HEK293T (cell line): ENCODE data around the gene TRPT1.

Source experiments
- CTCF ChIA-PET: fragments of 350-600 bp; formaldehyde crosslinking; extraction: SDS; loops from one replicate; lab custom pipeline; 2021; ENCODE audit warnings: antibody characterized with exemption, inconsistent platforms; lab: Yijun Ruan, JAX
- POLR2A ChIA-PET: fragments of 350-600 bp; formaldehyde crosslinking; extraction: SDS; loops from one replicate; lab custom pipeline; 2020; ENCODE audit warnings: antibody characterized with exemption, inconsistent platforms; lab: Yijun Ruan, JAX
- DNase-seq: peaks from one replicate; pipeline ENCODE4 v3.0.0; 2012; ENCODE audit warnings: mixed read lengths; ENCODE audit errors: extremely low spot score
- ARNT ChIP-seq: fragments of 450-650 bp; IDR thresholded peaks from 2 replicates; pipeline ENCODE4 v1.6.1; 2017; ENCODE audit warnings: mild to moderate bottlenecking
- BHLHE40 ChIP-seq: fragments of 450-650 bp; IDR thresholded peaks from 2 replicates; pipeline ENCODE4 v1.6.1; 2016; ENCODE audit warnings: mild to moderate bottlenecking, moderate library complexity, borderline replicate concordance
- CTBP1 ChIP-seq: fragments of 450-650 bp; IDR thresholded peaks from 2 replicates; pipeline ENCODE4 v1.6.1; 2016; ENCODE audit warnings: borderline replicate concordance
- ELF4 ChIP-seq: fragments of 450-650 bp; IDR thresholded peaks from 2 replicates; pipeline ENCODE4 v1.6.1; 2017; ENCODE audit warnings: antibody characterized with exemption
- FOXA1 ChIP-seq: fragments of 450-650 bp; IDR thresholded peaks from 2 replicates; pipeline ENCODE4 v1.6.1; 2016; ENCODE audit warnings: mild to moderate bottlenecking
- FOXK2 ChIP-seq: fragments of 450-650 bp; IDR thresholded peaks from 2 replicates; pipeline ENCODE4 v1.6.1; 2016; ENCODE audit warnings: mild to moderate bottlenecking
- FOXM1 ChIP-seq: fragments of 450-650 bp; IDR thresholded peaks from 2 replicates; pipeline ENCODE4 v1.6.1; 2017; ENCODE audit warnings: mild to moderate bottlenecking, borderline replicate concordance
- HDGF ChIP-seq: fragments of 450-650 bp; IDR thresholded peaks from 2 replicates; pipeline ENCODE4 v1.6.1; 2017; ENCODE audit warnings: antibody characterized with exemption, borderline replicate concordance
- L3MBTL2 ChIP-seq: fragments of 450-650 bp; conservative IDR thresholded peaks from 2 replicates; pipeline ENCODE4 v1.6.1; 2016; ENCODE audit warnings: mild to moderate bottlenecking
- LEF1 ChIP-seq: fragments of 450-650 bp; IDR thresholded peaks from 2 replicates; pipeline ENCODE4 v1.6.1; 2017; ENCODE audit warnings: mild to moderate bottlenecking, borderline replicate concordance
- NFRKB ChIP-seq: fragments of 450-650 bp; IDR thresholded peaks from 2 replicates; pipeline ENCODE4 v1.6.1; 2016; ENCODE audit warnings: mild to moderate bottlenecking, moderate library complexity
- PKNOX1 ChIP-seq: fragments of 450-650 bp; IDR thresholded peaks from 2 replicates; pipeline ENCODE4 v1.6.1; 2016
- SP1 ChIP-seq: fragments of 450-650 bp; IDR thresholded peaks from 2 replicates; pipeline ENCODE4 v1.6.1; 2017
- SUZ12 ChIP-seq: fragments of 450-650 bp; IDR thresholded peaks from 2 replicates; pipeline ENCODE4 v1.6.1; 2016; ENCODE audit warnings: mild to moderate bottlenecking
- TARDBP ChIP-seq: fragments of 450-650 bp; IDR thresholded peaks from 2 replicates; pipeline ENCODE4 v1.6.1; 2016
- ZNF384 ChIP-seq: fragments of 450-650 bp; IDR thresholded peaks from 2 replicates; pipeline ENCODE4 v1.6.1; 2016

Gene TRPT1

GRCh38 chr11:64196626-64197025 lies 29.4 kb downstream of the TRPT1 start:
- POLR2A ChIA-PET, result interaction anchor here (2.1 kb wide), 1 partner anchor 11 kb away, joined by 9 read pairs; the partner anchor contains the start of gene STIP1
- DNase-seq, result no peak
- CTCF ChIA-PET, result no interaction called here
- no peak for TF ChIP-seq L3MBTL2
- no peak for TF ChIP-seq CTBP1
- TF ChIP-seq BHLHE40, result no peak
- TF ChIP-seq ARNT, result no peak
- no peak for TF ChIP-seq ZNF384
- TF ChIP-seq FOXM1, result no peak
- TF ChIP-seq NFRKB, result no peak
- TF ChIP-seq PKNOX1, result no peak
- TF ChIP-seq ELF4, result no peak
- no peak for TF ChIP-seq LEF1
- TF ChIP-seq SUZ12, result no peak
- no peak for TF ChIP-seq SP1
- TF ChIP-seq HDGF, result no peak
- TF ChIP-seq FOXA1, result no peak
- no peak for TF ChIP-seq FOXK2

GRCh38 chr11:64192434-64192833 lies 33.6 kb downstream of the TRPT1 start:
- POLR2A ChIA-PET, result no interaction called here
- CTCF ChIA-PET, result interaction anchor here (0.6 kb wide), 1 partner anchor 45 kb away, joined by 3 read pairs; no protein-coding TSS in a partner anchor
- no peak for TF ChIP-seq ARNT
- no peak for TF ChIP-seq CTBP1
- TF ChIP-seq L3MBTL2, result no peak
- TF ChIP-seq HDGF, result no peak
- TF ChIP-seq SP1, result no peak
- no peak for TF ChIP-seq SUZ12
- TF ChIP-seq ZNF384, result no peak
- TF ChIP-seq TARDBP, result no peak
- TF ChIP-seq BHLHE40, result no peak
- no peak for TF ChIP-seq PKNOX1
- no peak for TF ChIP-seq FOXK2
- no peak for TF ChIP-seq NFRKB
- TF ChIP-seq FOXM1, result no peak
- TF ChIP-seq LEF1, result no peak
- no peak for TF ChIP-seq ELF4
- TF ChIP-seq FOXA1, result no peak
- DNase-seq, result no peak

- ChIA-PET POLR2A (interaction anchor here (0.8 to 2.5 kb wide), 12 partner anchors 10 to 321 kb away, joined by 3 to 27 read pairs (median 6); partner anchors contain the start of genes COX8A, FERMT3, MACROD1 and NUDT22), CTCF (interaction anchor here (2.2 kb wide), 1 partner anchor 18 kb away, joined by 18 read pairs; no protein-coding TSS in a partner anchor)
- DNase-seq, result no peak
- TF ChIP-seq HDGF (no peak), ARNT (no peak), CTBP1 (no peak)
These were observed 39.4 kb downstream of the TRPT1 start for GRCh38 chr11:64186492-64187165.

GRCh38 chr11:64185693-64186491 lies 40.1 kb downstream of the TRPT1 start, which contains the start of gene STIP1:
Gene STIP1 (plus strand): TSS chr11:64186171. CDS start chr11:64186262, 91 bp downstream.
- CTCF ChIA-PET, result interaction anchor here (2.2 kb wide), 1 partner anchor 19 kb away, joined by 18 read pairs; no protein-coding TSS in a partner anchor
- no peak for TF ChIP-seq FOXM1
- TF ChIP-seq FOXK2, result no peak
- no peak; the same call in 1 of the 2 replicates for TF ChIP-seq LEF1
- TF ChIP-seq SP1, result no peak
- no peak for TF ChIP-seq NFRKB
- TF ChIP-seq CTBP1, result no peak
- TF ChIP-seq PKNOX1, result peak; percentile 100
- TF ChIP-seq FOXA1, result no peak
- TF ChIP-seq BHLHE40, result no peak
- TF ChIP-seq ELF4, result no peak
- TF ChIP-seq TARDBP, result no peak
- no peak for TF ChIP-seq HDGF
- peak; percentile 73 for TF ChIP-seq L3MBTL2
- TF ChIP-seq ARNT, result peak; percentile 90
- no peak for TF ChIP-seq ZNF384
- TF ChIP-seq SUZ12, result no peak
- DNase-seq, result peak; percentile 94
- POLR2A ChIA-PET, result interaction anchor here (0.7 to 2.5 kb wide), 28 partner anchors 10 to 320 kb away, joined by 3 to 27 read pairs (median 6); partner anchors contain the start of genes COX8A, FERMT3, MACROD1 and NUDT22

- no peak for DNase-seq
- TF ChIP-seq SP1 (no peak), ELF4 (peak; percentile 74), LEF1 (peak; percentile 49; the same call in 1 of the 2 replicates), BHLHE40 (no peak), L3MBTL2 (peak; percentile 97), CTBP1 (no peak)
- ChIA-PET POLR2A (interaction anchor here (0.6 to 2.5 kb wide), 37 partner anchors 9 to 319 kb away, joined by 3 to 27 read pairs (median 4); partner anchors contain the start of genes COX8A, DNAJC4, FERMT3 and MACROD1), CTCF (interaction anchor here (2.2 kb wide), 1 partner anchor 20 kb away, joined by 18 read pairs; no protein-coding TSS in a partner anchor)
These were observed 40.8 kb downstream of the TRPT1 start for GRCh38 chr11:64185175-64185692.
